ENCODE results near the gene DNAJC3. TPM values are rescaled to one million over a fixed set of nuclear protein-coding genes. Genes with fewer than 3 reads are reported as not detected.
A peak's percentile ranks its signal among the peaks of the same experiment; 100 is the strongest.

The DNAJC3 gene
- total and polyA plus RNA-seq, 2 of the 13 experiments (the other 11 are each of a cell fraction or from before 2014, with no cell fraction given) = 10.4 to 48.2 TPM

- TF ChIP-seq MIER2 (CRISPR knock-in tag; IDR thresholded peaks at IDR 0.05) (0 out of 2 replicates have a peak, but pooled peaks have one; percentile 27), ZBTB40 (IDR thresholded peaks at IDR 0.05) (no peak), ZBTB40 (CRISPR knock-in tag; IDR thresholded peaks at IDR 0.05) (peak; percentile 65), ZNF354B (CRISPR knock-in tag; IDR thresholded peaks at IDR 0.05) (no peak), ZNF749 (CRISPR knock-in tag; IDR thresholded peaks at IDR 0.05; ENCODE audit: borderline replicate concordance) (peak; percentile 43; the same call in 1 of the 2 replicates), TRAFD1 (CRISPR knock-in tag; IDR thresholded peaks at IDR 0.05; ENCODE audit: borderline replicate concordance) (no peak), THYN1 (CRISPR knock-in tag; IDR thresholded peaks at IDR 0.05; ENCODE audit: borderline replicate concordance, low read depth) (no peak), RBM22 (optimal IDR thresholded peaks at IDR 0.05; ENCODE audit: low read length) (no peak), RFX1 (IDR thresholded peaks at IDR 0.05) (no peak), ZNF547 (CRISPR knock-in tag; IDR thresholded peaks at IDR 0.05) (peak; percentile 54), GPN1 (CRISPR knock-in tag; IDR thresholded peaks at IDR 0.05; ENCODE audit: borderline replicate concordance) (no peak), ZNF350 (CRISPR knock-in tag; IDR thresholded peaks at IDR 0.05; ENCODE audit: borderline replicate concordance, low read depth) (peak; percentile 79), YEATS2 (CRISPR knock-in tag; IDR thresholded peaks at IDR 0.05; ENCODE audit: borderline replicate concordance) (peak; percentile 68; the same call in 1 of the 2 replicates), CCAR2 (optimal IDR thresholded peaks at IDR 0.05; ENCODE audit: low read depth, low read length) (no peak), ZBTB1 (CRISPR knock-in tag; IDR thresholded peaks at IDR 0.05; ENCODE audit: borderline replicate concordance) (no peak), ELF4 (CRISPR knock-in tag; IDR thresholded peaks at IDR 0.05; ENCODE audit: borderline replicate concordance) (no peak), ZNF768 (CRISPR knock-in tag; IDR thresholded peaks at IDR 0.05) (peak; percentile 64; the same call in 1 of the 2 replicates), ZNF776 (CRISPR knock-in tag; IDR thresholded peaks at IDR 0.05) (peak; percentile 90)
Observed at GRCh38 chr13:95676762-95677563, at the start of gene DNAJC3 (continued).
